T-cell (primary cell): Measurements from ENCODE around the gene TRMT13. TPM values are rescaled to one million over a fixed set of nuclear protein-coding genes. Genes with fewer than 3 reads are reported as not detected.

ENCODE experiments used
- ATAC-seq, 4 experiments: fragments of 200-7000 bp in 3 of 4; fragments of 150-1000 bp in 1 of 4; cut with Tn5 transposase; replicated peaks in 1 of 4; 1 replicate in 3 of 4; 2 replicates in 1 of 4; pipeline ENCODE4 v1.10.0; 2021; ENCODE audit warnings: moderate library complexity in 3 of 4, mild to moderate bottlenecking in 2 of 4, moderate number of reproducible peaks in 1 of 4
- CTCF ChIA-PET, 2 donors: fragments of 300-600 bp; sonication (Branson Sonifier 250); formaldehyde crosslinking; loops; one replicate each; lab custom pipeline; 2022; ENCODE audit warnings: antibody characterized with exemption in 2 of 2; lab: Charles Lee
- POLR2A ChIA-PET, 2 donors: fragments of 300-600 bp; sonication (Branson Sonifier 250); formaldehyde crosslinking; loops; one replicate each; lab custom pipeline; 2022; ENCODE audit warnings: antibody characterized with exemption in 2 of 2; lab: Charles Lee
- DNase-seq, 35 experiments: peaks; one replicate each; pipeline versions ENCODE4 v3.0.0 to v3.0.0-alpha.2; 2013 to 2023
- H3K27ac ChIP-seq: one replicate; pipeline ENCODE4 v1.5.1; 2013; ENCODE audit warnings: low read length
- H3K27me3 ChIP-seq, 2 experiments: replicated peaks in 1 of 2; 1 replicate in 1 of 2; 2 replicates in 1 of 2; pipeline versions ENCODE4 v1.6.1 to v1.7.0; 2013; ENCODE audit warnings: low read length in 1 of 2, mixed read lengths in 1 of 2; ENCODE audit not compliant: control insufficient read depth in 2 of 2, insufficient read depth in 2 of 2; ENCODE audit errors: extremely low read depth in 1 of 2
- H3K36me3 ChIP-seq, 2 donors: 1 replicate in 1 of 2; 2 replicates in 1 of 2; pipeline versions ENCODE4 v1.6.1 to v1.7.0; 2013; ENCODE audit warnings: low read length in 1 of 2; ENCODE audit not compliant: control insufficient read depth in 2 of 2, insufficient read depth in 1 of 2; ENCODE audit errors: extremely low read depth in 1 of 2
- H3K4me1 ChIP-seq, 2 experiments: 1 replicate in 1 of 2; 2 replicates in 1 of 2; pipeline versions ENCODE4 v1.6.1 to v1.7.0; 2013; ENCODE audit warnings: low read length in 2 of 2, mixed read lengths in 1 of 2; ENCODE audit not compliant: insufficient read depth in 2 of 2, control insufficient read depth in 1 of 2; ENCODE audit errors: extremely low read depth in 1 of 2
- H3K4me3 ChIP-seq, 2 donors: 1 replicate in 1 of 2; 2 replicates in 1 of 2; pipeline versions ENCODE4 v1.5.1 to v1.7.0; 2013; ENCODE audit warnings: mild to moderate bottlenecking in 2 of 2, low read length in 1 of 2, moderate library complexity in 1 of 2; ENCODE audit not compliant: control insufficient read depth in 1 of 2; ENCODE audit errors: extremely low read depth in 1 of 2
- H3K9me3 ChIP-seq: 2 replicates; pipeline ENCODE4 v1.7.0; 2013
- H3K27ac Mint-ChIP-seq, 2 donors: one replicate each; pipeline ENCODE4 v1.8.0; 2020 to 2021; ENCODE audit warnings: mild to moderate bottlenecking in 2 of 2, mixed read lengths in 2 of 2
- H3K27me3 Mint-ChIP-seq, 2 donors: one replicate each; pipeline ENCODE4 v1.8.0; 2021 to 2022; ENCODE audit warnings: mixed read lengths in 2 of 2
- H3K36me3 Mint-ChIP-seq: one replicate; pipeline ENCODE4 v1.8.0; 2021; ENCODE audit warnings: mixed read lengths
- H3K4me1 Mint-ChIP-seq, 3 donors: one replicate each; pipeline ENCODE4 v1.8.0; 2020 to 2022; ENCODE audit warnings: mixed read lengths in 3 of 3, mild to moderate bottlenecking in 1 of 3
- H3K4me3 Mint-ChIP-seq, 3 donors: one replicate each; pipeline ENCODE4 v1.8.0; 2020 to 2022; ENCODE audit warnings: mild to moderate bottlenecking in 3 of 3, mixed read lengths in 3 of 3, moderate library complexity in 3 of 3
- H3K9me3 Mint-ChIP-seq, 3 donors: one replicate each; pipeline ENCODE4 v1.8.0; 2020 to 2022; ENCODE audit warnings: mixed read lengths in 3 of 3
- WGBS: methylation state at CpG from one replicate; pipeline ENCODE4 v1.1.5; 2013; ENCODE audit warnings: missing lambda C conversion rate; ENCODE audit not compliant: insufficient coverage; 5-methylcytosine and 5-hydroxymethylcytosine counted together
- total RNA-seq, 35 experiments: library from RNA in 6 of 35; stranded (reverse) in 6 of 35; fragments of 120-200 nt in 1 of 35; gene quantifications; one replicate each; pipeline versions ENCODE4 v1.2.1 to v1.2.4 and lab custom pipeline; 2013 to 2026

The TRMT13 gene
- total RNA-seq, 5 donors from 2014 or later (not counting 1 experiment from before 2014, with no cell fraction given), result 15.9 to 36.1 (median 33.0) TPM

- Histone ChIP-seq H3K4me3 (no peak overlapping the region), H3K9me3 (no peaks in the 10 kb centered on the region), H3K27ac (no peak overlapping the region), H3K4me1 (peaks cover 12 to 15% of the 10 kb centered on the region in 2 experiments), H3K36me3 (no peaks in the 10 kb centered on the region), H3K27me3 (no peaks in the 10 kb centered on the region)
- H3K27ac Mint-ChIP-seq, result no peak overlapping the region
- peak overlapping the region; percentile 96 to 99 (median 99) for H3K4me3 Mint-ChIP-seq
- no peak for DNase-seq
- no peaks in the 10 kb centered on the region for H3K36me3 Mint-ChIP-seq
- peaks cover 30 to 43% (median 42%) of the 10 kb centered on the region in 3 donors for H3K4me1 Mint-ChIP-seq
- ChIA-PET POLR2A (interaction anchor here in 1 of 2 donors (0.7 kb wide), 1 partner anchor 84 kb away, joined by 6 read pairs; no protein-coding TSS in a partner anchor), CTCF (no interaction called here)
- ATAC-seq, result no peak
- 90% methylated on average over 3 of the region's 8 CpGs for WGBS
- H3K9me3 Mint-ChIP-seq, result no peaks in the 10 kb centered on the region
- no peaks in the 10 kb centered on the region for H3K27me3 Mint-ChIP-seq
Measured at GRCh38 chr1:100131623-100132022, 1.3 kb upstream of the TRMT13 start.

- Mint-ChIP-seq H3K4me1 (peaks cover 28 to 46% (median 45%) of the 10 kb centered on the region in 3 donors), H3K27ac (peak overlapping the region in 1 of 2 donors; percentile 68), H3K4me3 (peak overlapping the region; percentile 34 to 96 (median 44)), H3K9me3 (no peaks in the 10 kb centered on the region), H3K27me3 (no peaks in the 10 kb centered on the region), H3K36me3 (peaks cover 14% of the 10 kb centered on the region)
- DNase-seq, result peak in 1 of 35 experiments; percentile 5
- Histone ChIP-seq H3K27me3 (no peaks in the 10 kb centered on the region), H3K9me3 (no peaks in the 10 kb centered on the region), H3K27ac (no peak overlapping the region), H3K4me1 (peaks cover 12 to 15% of the 10 kb centered on the region in 2 experiments), H3K36me3 (peaks cover 0 to 30% of the 10 kb centered on the region in 2 donors), H3K4me3 (no peak overlapping the region)
- ATAC-seq, result no peak
- WGBS, result no CpG with 5 or more reads among the region's 3 CpGs
- ChIA-PET POLR2A (interaction anchor here in 1 of 2 donors (0.7 kb wide), 1 partner anchor 326 kb away, joined by 3 read pairs; no protein-coding TSS in a partner anchor), CTCF (interaction anchor here in 1 of 2 donors (0.6 to 0.7 kb wide), 2 partner anchors 74 to 94 kb away, joined by 3 read pairs; no protein-coding TSS in a partner anchor)
Measured at GRCh38 chr1:100134872-100135271, 1.9 kb downstream of the TRMT13 start.

GRCh38 chr1:100137602-100138001 is 4.6 kb downstream of the TRMT13 start:
- Histone ChIP-seq H3K9me3 (no peaks in the 10 kb centered on the region), H3K27ac (no peak overlapping the region), H3K27me3 (no peaks in the 10 kb centered on the region), H3K4me1 (peaks cover 6 to 9% of the 10 kb centered on the region in 2 experiments), H3K4me3 (no peak overlapping the region), H3K36me3 (peaks cover 0 to 57% of the 10 kb centered on the region in 2 donors)
- Mint-ChIP-seq H3K9me3 (no peaks in the 10 kb centered on the region), H3K4me1 (peaks cover 26 to 40% (median 34%) of the 10 kb centered on the region in 3 donors), H3K27me3 (no peaks in the 10 kb centered on the region), H3K27ac (no peak overlapping the region), H3K4me3 (no peak overlapping the region), H3K36me3 (peaks cover 34% of the 10 kb centered on the region)
- POLR2A ChIA-PET, result no interaction called here
- DNase-seq, result no peak
- ATAC-seq, result no peak
- no CpG with 5 or more reads among the region's 2 CpGs for WGBS
- CTCF ChIA-PET, result no interaction called here

GRCh38 chr1:100141192-100141591 is 8.2 kb downstream of the TRMT13 start:
- Histone ChIP-seq H3K27me3 (no peaks in the 10 kb centered on the region), H3K4me3 (no peak overlapping the region), H3K9me3 (no peaks in the 10 kb centered on the region), H3K27ac (no peak overlapping the region), H3K4me1 (no peaks in the 10 kb centered on the region), H3K36me3 (peaks cover 0 to 91% of the 10 kb centered on the region in 2 donors)
- Mint-ChIP-seq H3K4me1 (peaks cover 6 to 16% (median 13%) of the 10 kb centered on the region in 3 donors), H3K9me3 (no peaks in the 10 kb centered on the region), H3K4me3 (no peak overlapping the region), H3K36me3 (peaks cover 57% of the 10 kb centered on the region), H3K27ac (peak overlapping the region in 1 of 2 donors; percentile 45), H3K27me3 (no peaks in the 10 kb centered on the region)
- ATAC-seq (no peak), DNase-seq (no peak)
- POLR2A ChIA-PET, result interaction anchor here in 1 of 2 donors (0.6 kb wide), 1 partner anchor 18 kb away, joined by 3 read pairs; no protein-coding TSS in a partner anchor
- CTCF ChIA-PET, result no interaction called here
- 100% methylated on average over 1 of the region's 4 CpGs for WGBS

- 100% methylated on average over 3 of the region's 3 CpGs for WGBS
- Histone ChIP-seq H3K27me3 (no peaks in the 10 kb centered on the region), H3K4me1 (no peaks in the 10 kb centered on the region), H3K9me3 (no peaks in the 10 kb centered on the region), H3K36me3 (peaks cover 0 to 94% of the 10 kb centered on the region in 2 donors), H3K4me3 (no peak overlapping the region), H3K27ac (no peak overlapping the region)
- CTCF ChIA-PET, result no interaction called here
- no peaks in the 10 kb centered on the region for H3K9me3 Mint-ChIP-seq
- no peak for DNase-seq
- peaks cover 4 to 16% (median 11%) of the 10 kb centered on the region in 3 donors for H3K4me1 Mint-ChIP-seq
- ATAC-seq, result no peak
- no peak overlapping the region for H3K4me3 Mint-ChIP-seq
- no peaks in the 10 kb centered on the region for H3K27me3 Mint-ChIP-seq
- no peak overlapping the region for H3K27ac Mint-ChIP-seq
- POLR2A ChIA-PET, result no interaction called here
- H3K36me3 Mint-ChIP-seq, result peaks cover 60% of the 10 kb centered on the region
Measured at GRCh38 chr1:100142343-100142742, 9.4 kb downstream of the TRMT13 start.

GRCh38 chr1:100145116-100145515 is 12.2 kb downstream of the TRMT13 start:
- Mint-ChIP-seq H3K36me3 (peaks cover 53% of the 10 kb centered on the region), H3K9me3 (no peaks in the 10 kb centered on the region), H3K27ac (no peak overlapping the region), H3K4me1 (peaks cover 2 to 16% (median 7%) of the 10 kb centered on the region in 3 donors), H3K4me3 (no peak overlapping the region), H3K27me3 (no peaks in the 10 kb centered on the region)
- POLR2A ChIA-PET, result no interaction called here
- WGBS, result 100% methylated on average over 1 of the region's 3 CpGs
- no peaks in the 10 kb centered on the region for H3K9me3 ChIP-seq
- no peaks in the 10 kb centered on the region for H3K4me1 ChIP-seq
- DNase-seq, result no peak
- CTCF ChIA-PET, result interaction anchor here in 1 of 2 donors (0.5 kb wide), 1 partner anchor 97 kb away, joined by 3 read pairs; no protein-coding TSS in a partner anchor
- no peak overlapping the region for H3K27ac ChIP-seq
- H3K36me3 ChIP-seq, result peaks cover 0 to 80% of the 10 kb centered on the region in 2 donors
- no peaks in the 10 kb centered on the region for H3K27me3 ChIP-seq
- no peak for ATAC-seq
- H3K4me3 ChIP-seq, result no peak overlapping the region
